Psoas muscle (tissue), 8 donors: ENCODE results near the gene CCDC102A. TPM values are rescaled to one million over a fixed set of nuclear protein-coding genes. Genes with fewer than 3 reads are reported as not detected.

ENCODE experiments used
- ATAC-seq, 4 donors: fragments of 200-7000 bp; cut with Tn5 transposase; one replicate each; pipeline ENCODE4 v1.9.1; 2020; ENCODE audit warnings: moderate library complexity in 3 of 4, mild to moderate bottlenecking in 2 of 4
- DNase-seq, 2 donors: peaks; one replicate each; pipeline ENCODE4 v3.0.0-alpha.2; 2020
- H3K27ac ChIP-seq: fragments of 200-600 bp; one replicate; pipeline ENCODE4 v1.8.0; 2022
- H3K27me3 ChIP-seq, 3 donors: fragments of 200-600 bp in 1 of 3; one replicate each; pipeline versions ENCODE4 v1.6.1 to v1.8.0; 2013 to 2022; ENCODE audit warnings: low read length in 2 of 3, mild to moderate bottlenecking in 2 of 3, moderate library complexity in 1 of 3; ENCODE audit not compliant: insufficient read depth in 3 of 3
- H3K36me3 ChIP-seq, 2 donors: fragments of 200-600 bp in 1 of 2; one replicate each; pipeline versions ENCODE4 v1.6.1 to v1.8.0; 2013 to 2022; ENCODE audit warnings: low read depth in 1 of 2, mild to moderate bottlenecking in 1 of 2, moderate library complexity in 1 of 2; ENCODE audit not compliant: insufficient read depth in 1 of 2
- H3K4me1 ChIP-seq: fragments of 200-600 bp; one replicate; pipeline ENCODE4 v1.8.0; 2022
- H3K4me3 ChIP-seq: fragments of 200-600 bp; one replicate; pipeline ENCODE4 v1.8.0; 2022; ENCODE audit warnings: mild to moderate bottlenecking
- H3K9me3 ChIP-seq: fragments of 200-600 bp; one replicate; pipeline ENCODE4 v1.8.0; 2022
- WGBS, 3 donors: extraction: QIAGEN DNeasy Blood & Tissue Kit; methylation state at CpG; one replicate each; pipeline versions ENCODE4 v1.1.6 to v1.1.7; 2013; 5-methylcytosine and 5-hydroxymethylcytosine counted together
- intact Hi-C, 2 donors: fragments of 100-400 bp; cut with DNase I; formaldehyde crosslinking; loops; one replicate each; pipeline versions ENCODE4 v1.11.0 to v1.14.2; 2022
- polyA plus RNA-seq, 3 donors: library from polyadenylated mRNA; stranded (reverse); fragments of 200-250 nt; gene quantifications; one replicate each; pipeline ENCODE4 v1.2.3, GENCODE V29; 2013
- total RNA-seq, 4 donors: library from RNA; stranded (reverse); fragmentation: NEBNext Ultra II Directional in 2 of 4; extraction: Animal tissue kit (Norgen Biotek cat#: 25700) in 2 of 4; gene quantifications; one replicate each; pipeline versions ENCODE4 v1.2.1 to v1.2.4, GENCODE V29; 2021 to 2023
- TF ChIP-seq, protein P1 (sequence below): fragments of 200-600 bp; IDR thresholded peaks from one replicate; pipeline ENCODE4 v1.8.0; 2022; ENCODE audit warnings: antibody characterized with exemption
- donor health status: healthy with polysubstance abuse.
- donor health status: DM: no; HTN: no; CAD: no; lungs with moderate emphysema.
- donor health status: Bipolar disorder and iron deficiency.
- donor health status: healthy.
- donor health status: DM: yes; HTN: yes; CAD: no.
- donor health status: DM: no; HTN: no; CAD: no.
- donor health status: DM: no; HTN: no; CAD: no.
- donor health status: DM: yes; HTN: yes; CAD: no.

The CCDC102A gene
- total and polyA plus RNA-seq, 7 donors: 0.95 to 2.4 (median 1.7) TPM

DNA sequence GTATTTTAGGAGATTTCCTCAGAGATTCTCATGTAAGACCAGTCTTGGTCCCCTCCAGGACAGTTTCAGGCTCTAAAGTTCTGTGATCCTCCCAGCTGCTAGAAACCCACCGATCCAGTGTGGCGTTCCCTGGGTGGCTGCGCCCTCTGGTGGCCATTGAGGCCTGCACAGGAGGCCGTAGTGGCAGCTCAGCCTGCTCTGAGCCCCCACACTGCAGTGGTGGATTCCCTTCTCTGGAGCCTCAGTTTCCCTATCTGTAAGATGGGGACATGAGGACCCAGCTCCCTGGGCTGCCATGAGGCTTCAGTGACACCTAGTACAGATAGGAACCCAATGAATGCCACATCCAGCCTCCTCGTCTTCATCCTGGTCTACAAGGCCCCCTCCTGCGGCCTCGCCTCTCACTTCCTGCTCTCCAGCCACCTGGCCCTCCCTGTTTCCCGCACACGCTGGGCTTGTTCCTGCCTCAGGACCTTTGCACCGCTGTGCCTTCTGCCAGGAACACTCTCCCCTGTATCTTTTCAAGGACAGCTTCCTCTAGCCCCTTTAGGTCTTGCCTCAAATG, 16.5 kb downstream of the CCDC102A start:
- H3K4me3 ChIP-seq: no peak overlapping the region
- TF ChIP-seq, protein P1, sequence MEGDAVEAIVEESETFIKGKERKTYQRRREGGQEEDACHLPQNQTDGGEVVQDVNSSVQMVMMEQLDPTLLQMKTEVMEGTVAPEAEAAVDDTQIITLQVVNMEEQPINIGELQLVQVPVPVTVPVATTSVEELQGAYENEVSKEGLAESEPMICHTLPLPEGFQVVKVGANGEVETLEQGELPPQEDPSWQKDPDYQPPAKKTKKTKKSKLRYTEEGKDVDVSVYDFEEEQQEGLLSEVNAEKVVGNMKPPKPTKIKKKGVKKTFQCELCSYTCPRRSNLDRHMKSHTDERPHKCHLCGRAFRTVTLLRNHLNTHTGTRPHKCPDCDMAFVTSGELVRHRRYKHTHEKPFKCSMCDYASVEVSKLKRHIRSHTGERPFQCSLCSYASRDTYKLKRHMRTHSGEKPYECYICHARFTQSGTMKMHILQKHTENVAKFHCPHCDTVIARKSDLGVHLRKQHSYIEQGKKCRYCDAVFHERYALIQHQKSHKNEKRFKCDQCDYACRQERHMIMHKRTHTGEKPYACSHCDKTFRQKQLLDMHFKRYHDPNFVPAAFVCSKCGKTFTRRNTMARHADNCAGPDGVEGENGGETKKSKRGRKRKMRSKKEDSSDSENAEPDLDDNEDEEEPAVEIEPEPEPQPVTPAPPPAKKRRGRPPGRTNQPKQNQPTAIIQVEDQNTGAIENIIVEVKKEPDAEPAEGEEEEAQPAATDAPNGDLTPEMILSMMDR: peak; percentile 97
- H3K9me3 ChIP-seq: no peaks in the 10 kb centered on the region
- ATAC-seq: peak; percentile 81 to 96 (median 87)
- DNase-seq: peak; percentile 80 to 88
- H3K27ac ChIP-seq: no peak overlapping the region
- WGBS, 3 donors: 35 to 40% (median 39%) methylated on average over 10 of the region's 10 CpGs
- intact Hi-C loops: loop anchor here (2.0 to 5.0 kb wide), 5 partner anchors 43 to 219 kb away; no protein-coding TSS in a partner anchor
- peaks cover 0 to 10% of the 10 kb centered on the region in 2 donors for H3K36me3 ChIP-seq
- no peaks in the 10 kb centered on the region for H3K27me3 ChIP-seq
- no peaks in the 10 kb centered on the region for H3K4me1 ChIP-seq

DNA sequence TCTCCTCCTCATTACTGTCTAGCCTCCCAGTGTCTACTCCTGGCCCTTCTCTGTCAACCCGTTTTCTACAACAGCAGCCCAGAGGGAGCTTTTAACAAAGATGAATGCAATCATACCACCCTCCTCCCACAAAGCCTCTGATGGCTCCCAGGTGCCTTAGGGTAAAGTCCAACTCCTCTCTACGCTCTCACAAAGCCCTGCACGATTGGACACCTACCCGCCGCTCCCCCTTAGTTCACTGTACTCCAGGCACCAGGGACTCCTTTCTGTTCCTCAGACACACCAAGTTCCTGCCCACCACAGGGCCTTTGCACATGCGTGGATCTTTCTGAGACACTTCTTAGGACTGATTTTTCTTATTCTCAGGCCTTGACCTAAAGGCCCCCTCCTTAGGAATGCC, 17.4 kb downstream of the CCDC102A start:
- ATAC-seq (no peak), DNase-seq (no peak)
- intact Hi-C loops: loop anchor here (2.0 to 5.0 kb wide), 4 partner anchors 42 to 218 kb away; no protein-coding TSS in a partner anchor
- no peaks in the 10 kb centered on the region for H3K4me1 ChIP-seq
- peaks cover 0 to 10% of the 10 kb centered on the region in 2 donors for H3K36me3 ChIP-seq
- no peak overlapping the region for H3K4me3 ChIP-seq
- TF ChIP-seq, protein P1: no peak
- WGBS, 3 donors: 85 to 93% (median 88%) methylated on average over 6 of the region's 6 CpGs
- H3K27ac ChIP-seq: no peak overlapping the region
- H3K27me3 ChIP-seq: no peaks in the 10 kb centered on the region
- no peaks in the 10 kb centered on the region for H3K9me3 ChIP-seq

- Histone ChIP-seq H3K9me3 (no peaks in the 10 kb centered on the region), H3K36me3 (peaks cover 0 to 10% of the 10 kb centered on the region in 2 donors), H3K4me3 (no peak overlapping the region), H3K4me1 (no peaks in the 10 kb centered on the region), H3K27me3 (no peaks in the 10 kb centered on the region), H3K27ac (no peak overlapping the region)
- DNase-seq (no peak), ATAC-seq (no peak)
- TF ChIP-seq, protein P1: no peak
- intact Hi-C loops: loop anchor here (2.0 to 5.0 kb wide), 4 partner anchors 41 to 218 kb away; no protein-coding TSS in a partner anchor
- WGBS, 3 donors: 86 to 93% (median 93%) methylated on average over 13 of the region's 13 CpGs
Measured at GRCh38 chr16:57518520-57518919, 17.9 kb downstream of the CCDC102A start.

GRCh38 chr16:57517397-57518367, 18.7 kb downstream of the CCDC102A start:
- Histone ChIP-seq H3K27ac (no peak overlapping the region), H3K4me3 (no peak overlapping the region), H3K9me3 (no peaks in the 10 kb centered on the region), H3K4me1 (no peaks in the 10 kb centered on the region), H3K36me3 (peaks cover 0 to 10% of the 10 kb centered on the region in 2 donors), H3K27me3 (no peaks in the 10 kb centered on the region)
- 84 to 92% (median 90%) methylated on average over 29 to 31 of the region's 31 CpGs for WGBS, 3 donors
- ATAC-seq (no peak), DNase-seq (no peak)
- TF ChIP-seq, protein P1: no peak
- intact Hi-C loops: loop anchor here (2.0 to 5.0 kb wide), 4 partner anchors 40 to 217 kb away; no protein-coding TSS in a partner anchor
